ENCODE data around the gene TSPAN18. TPM values are rescaled to one million over a fixed set of nuclear protein-coding genes. Genes with fewer than 3 reads are reported as not detected.
A peak's percentile ranks its signal among the peaks of the same experiment; 100 is the strongest.

The TSPAN18 gene
- polyA plus RNA-seq, 1 of the 3 experiments (the other 2 are of a cell fraction), result 0.72 TPM

GRCh38 chr11:44936525-44936924, 209.8 kb downstream of the TSPAN18 start:
- WGBS (ENCODE audit: low lambda C conversion rate), result 15% methylated on average over 13 of the region's 20 CpGs
- Histone ChIP-seq H3K36me3 (replicated peaks in 1 of 2; ENCODE audit: control insufficient read depth in 1 of 2, insufficient read depth in 2 of 2, low read length in 1 of 2) (no peaks in the 10 kb centered on the region), H4K20me1 (ENCODE audit: insufficient read depth) (peaks cover 10% of the 10 kb centered on the region; the same call in 1 of the 2 replicates), H3F3A (replicated peaks; ENCODE audit: insufficient read depth) (peaks cover 3% of the 10 kb centered on the region), H3K27ac (ENCODE audit: low read depth in 2 of 2, low read length in 1 of 2) (no peak overlapping the region), H3K9ac (no peak overlapping the region), H3K79me2 (ENCODE audit: insufficient read depth) (no peaks in the 10 kb centered on the region), H3K4me1 (ENCODE audit: control insufficient read depth in 1 of 2, insufficient read depth in 2 of 2, low read depth in 1 of 2, low read length in 1 of 2) (peaks cover 0 to 6% of the 10 kb centered on the region in 2 experiments; a peak in 1 of 4 replicates), H3K9me2 (no peaks in the 10 kb centered on the region), H3K4me2 (no peak overlapping the region), H3K9me3 (no peaks in the 10 kb centered on the region), H3K4me3 (ENCODE audit: low read depth in 2 of 2, low read length in 1 of 2) (peak overlapping the region in 1 of 2 experiments; percentile 44; a peak in 1 of 4 replicates), H2AFZ (ENCODE audit: low read depth) (no peak overlapping the region), H3K27me3 (ENCODE audit: insufficient read depth) (no peaks in the 10 kb centered on the region)
- ChIA-PET POLR2A (interaction anchor here (1.0 to 2.0 kb wide), 3 partner anchors 9 to 168 kb away, joined by 4 to 17 read pairs (median 6); no protein-coding TSS in a partner anchor), CTCF (interaction anchor here (0.5 to 24.2 kb wide), 91 partner anchors 9 to 719 kb away, joined by 3 to 1245 read pairs (median 5); partner anchors contain the start of genes SYT13 and TP53I11)
- peak; percentile 98 for TF ChIP-seq SMC3 (IDR thresholded peaks at IDR 0.05; ENCODE audit: low read depth, low read length)
- peak; percentile 95 for TF ChIP-seq RAD21 (IDR thresholded peaks at IDR 0.05; ENCODE audit: low read length)
- peak; percentile 89 for TF ChIP-seq CTCF (IDR thresholded peaks at IDR 0.05)
- TF ChIP-seq ELF1 (IDR thresholded peaks at IDR 0.05), result no peak
- peak; percentile 91 for DNase-seq

- no peaks in the 10 kb centered on the region for H3K79me2 ChIP-seq (ENCODE audit: insufficient read depth)
- DNase-seq, result no peak
- TF ChIP-seq ELF1 (IDR thresholded peaks at IDR 0.05), result no peak
- TF ChIP-seq USF1 (IDR thresholded peaks at IDR 0.05; ENCODE audit: borderline replicate concordance, low read depth), result no peak
- TF ChIP-seq TEAD4 (IDR thresholded peaks at IDR 0.05; ENCODE audit: borderline replicate concordance, insufficient read depth), result no peak
- TF ChIP-seq FOXM1 (IDR thresholded peaks at IDR 0.05; ENCODE audit: low read depth), result no peak
- TF ChIP-seq MAX (IDR thresholded peaks at IDR 0.05; ENCODE audit: low read depth), result no peak
- TF ChIP-seq PBX3 (IDR thresholded peaks at IDR 0.05), result no peak
- TF ChIP-seq ZBTB33 (IDR thresholded peaks at IDR 0.05; ENCODE audit: borderline replicate concordance, low read depth), result no peak
- TF ChIP-seq TAF1 (IDR thresholded peaks at IDR 0.05; ENCODE audit: borderline replicate concordance, low read depth, low read length), result no peak
- TF ChIP-seq RXRA (IDR thresholded peaks at IDR 0.05; ENCODE audit: borderline replicate concordance, low read depth), result no peak
- ChIA-PET CTCF (interaction anchor here (0.6 to 24.2 kb wide), 75 partner anchors 9 to 662 kb away, joined by 3 to 1245 read pairs (median 6); partner anchors contain the start of genes SYT13 and TP53I11), POLR2A (interaction anchor here (1.0 to 2.0 kb wide), 2 partner anchors 9 to 167 kb away, joined by 4 to 17 read pairs; no protein-coding TSS in a partner anchor)
- H3K27me3 ChIP-seq (ENCODE audit: insufficient read depth), result no peaks in the 10 kb centered on the region
- no peaks in the 10 kb centered on the region for H3K9me3 ChIP-seq
- no peak overlapping the region for H2AFZ ChIP-seq (ENCODE audit: low read depth)
- H3K9me2 ChIP-seq, result no peaks in the 10 kb centered on the region
- H3K27ac ChIP-seq (ENCODE audit: low read depth in 2 of 2, low read length in 1 of 2), result no peak overlapping the region
- no peak overlapping the region for H3K4me2 ChIP-seq
- peaks cover 10% of the 10 kb centered on the region; the same call in 1 of the 2 replicates for H4K20me1 ChIP-seq (ENCODE audit: insufficient read depth)
- 70% methylated on average over 9 of the region's 12 CpGs for WGBS (ENCODE audit: low lambda C conversion rate)
- no peak overlapping the region for H3K9ac ChIP-seq
- peaks cover 0 to 6% of the 10 kb centered on the region in 2 experiments; a peak in 1 of 4 replicates for H3K4me1 ChIP-seq (ENCODE audit: control insufficient read depth in 1 of 2, insufficient read depth in 2 of 2, low read depth in 1 of 2, low read length in 1 of 2)
- peaks cover 3% of the 10 kb centered on the region for H3F3A ChIP-seq (replicated peaks; ENCODE audit: insufficient read depth)
- no peaks in the 10 kb centered on the region for H3K36me3 ChIP-seq (replicated peaks in 1 of 2; ENCODE audit: control insufficient read depth in 1 of 2, insufficient read depth in 2 of 2, low read length in 1 of 2)
- no peak overlapping the region for H3K4me3 ChIP-seq (ENCODE audit: low read depth in 2 of 2, low read length in 1 of 2)
Measured at GRCh38 chr11:44936951-44937543, 210.3 kb downstream of the TSPAN18 start.
